Peyer's patch (tissue), 4 donors: ENCODE data around the gene TTC39B.

Experiments
- CTCF ChIP-seq, 6 experiments: fragments of 450-650 bp in 4 of 6; fragments of 200-600 bp in 2 of 6; sonication (generic) in 1 of 6; IDR thresholded peaks; one replicate each; pipeline ENCODE4 v1.5.1; 2017 to 2019; ENCODE audit warnings: antibody characterized with exemption in 6 of 6, mild to moderate bottlenecking in 3 of 6, moderate library complexity in 1 of 6
- POLR2A ChIP-seq, 2 donors: fragments of 450-650 bp; IDR thresholded peaks; one replicate each; pipeline ENCODE4 v1.5.1; 2017; ENCODE audit warnings: antibody characterized with exemption in 2 of 2, mild to moderate bottlenecking in 2 of 2, moderate library complexity in 2 of 2

- no peak for TF ChIP-seq CTCF (IDR thresholded peaks at IDR 0.05)
- no peak for TF ChIP-seq POLR2A (IDR thresholded peaks at IDR 0.05)
Observed at GRCh38 chr9:15243081-15243480, 63.9 kb downstream of the TTC39B start.
